ENCODE results near the gene MTMR3. TPM values are rescaled to one million over a fixed set of nuclear protein-coding genes. Genes with fewer than 3 reads are reported as not detected.

Gene MTMR3
- total RNA-seq, 1 experiment from 2014 or later: 12.1 TPM

DNA sequence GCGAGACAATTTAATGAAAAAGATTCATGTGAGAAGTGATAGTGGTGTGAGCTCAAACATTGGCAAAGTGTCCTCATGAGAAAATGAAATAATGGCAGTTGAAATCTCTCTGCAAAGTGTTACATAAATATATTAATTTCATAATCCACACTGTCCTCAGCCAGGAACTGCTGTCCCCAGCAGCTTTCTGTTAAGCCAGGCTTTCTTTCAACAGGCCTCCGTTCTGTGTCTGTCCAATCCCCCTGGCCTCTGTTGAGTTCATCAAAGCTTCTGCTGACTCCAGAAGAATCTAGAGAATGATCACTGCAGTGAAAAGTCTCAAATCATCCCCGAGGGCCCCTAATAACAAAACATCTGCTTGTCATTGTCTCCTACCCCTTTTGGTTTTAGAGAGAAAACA lies 34.9 kb upstream of the MTMR3 start:
- DNase-seq (no peak), ATAC-seq (no peak)
- Histone ChIP-seq H3K79me2 (ENCODE audit: low read length) (no peaks in the 10 kb centered on the region), H3K9me2 (replicated peaks; ENCODE audit: low read length) (no peaks in the 10 kb centered on the region), H3K9ac (ENCODE audit: low read length) (no peak overlapping the region), H3K36me3 (ENCODE audit: low read depth, low read length) (no peaks in the 10 kb centered on the region), H3K4me2 (ENCODE audit: low read length) (no peak overlapping the region), H3F3A (ENCODE audit: low read length, unreplicated experiment) (no peaks in the 10 kb centered on the region), H3K9me3 (ENCODE audit: low read length) (no peaks in the 10 kb centered on the region), H3K4me1 (ENCODE audit: insufficient read depth, low read length) (peaks cover 6% of the 10 kb centered on the region), H3K27ac (ENCODE audit: low read length) (no peak overlapping the region), H4K20me1 (ENCODE audit: low read length) (no peaks in the 10 kb centered on the region), H3K27me3 (ENCODE audit: low read length) (no peaks in the 10 kb centered on the region), H2AFZ (ENCODE audit: low read length) (no peak overlapping the region), H3K4me3 (ENCODE audit: low read length) (no peak overlapping the region)
- no TSS peak for BruUV-seq (replicated peaks)
- intact Hi-C loops (cut with micrococcal nuclease): loop anchor here (10.0 kb wide), 1 partner anchor 147 kb away; no protein-coding TSS in a partner anchor
- TF ChIP-seq CTCF (conservative IDR thresholded peaks at IDR 0.05; ENCODE audit: low read depth, low read length): no peak
- no peak for TF ChIP-seq EZH2phosphoT487 (IDR thresholded peaks at IDR 0.05; ENCODE audit: borderline replicate concordance, low read length)
- TF ChIP-seq EZH2 (IDR thresholded peaks at IDR 0.05; ENCODE audit: low read length, unreplicated experiment): no peak
- CTCF ChIA-PET: no interaction called here
- POLR2A ChIA-PET (ENCODE audit: unreplicated experiment): no interaction called here

- Histone ChIP-seq H3K9me3 (ENCODE audit: low read length) (no peaks in the 10 kb centered on the region), H3K27ac (ENCODE audit: low read length) (no peak overlapping the region), H2AFZ (ENCODE audit: low read length) (no peak overlapping the region), H3K4me2 (ENCODE audit: low read length) (no peak overlapping the region), H4K20me1 (ENCODE audit: low read length) (no peaks in the 10 kb centered on the region), H3K4me3 (ENCODE audit: low read length) (no peak overlapping the region), H3K27me3 (ENCODE audit: low read length) (no peaks in the 10 kb centered on the region), H3K9ac (ENCODE audit: low read length) (no peak overlapping the region), H3K79me2 (ENCODE audit: low read length) (no peaks in the 10 kb centered on the region), H3F3A (ENCODE audit: low read length, unreplicated experiment) (no peaks in the 10 kb centered on the region), H3K4me1 (ENCODE audit: insufficient read depth, low read length) (no peaks in the 10 kb centered on the region), H3K36me3 (ENCODE audit: low read depth, low read length) (no peaks in the 10 kb centered on the region), H3K9me2 (replicated peaks; ENCODE audit: low read length) (no peaks in the 10 kb centered on the region)
- CTCF ChIA-PET: interaction anchor here (0.6 kb wide), 1 partner anchor 216 kb away, joined by 4 read pairs; no protein-coding TSS in a partner anchor
- ATAC-seq (no peak), DNase-seq (no peak)
- intact Hi-C loops (cut with micrococcal nuclease): no loop called here
- POLR2A ChIA-PET (ENCODE audit: unreplicated experiment): no interaction called here
- no peak for TF ChIP-seq EZH2 (IDR thresholded peaks at IDR 0.05; ENCODE audit: low read length, unreplicated experiment)
- no peak for TF ChIP-seq EZH2phosphoT487 (IDR thresholded peaks at IDR 0.05; ENCODE audit: borderline replicate concordance, low read length)
- no peak for TF ChIP-seq CTCF (conservative IDR thresholded peaks at IDR 0.05; ENCODE audit: low read depth, low read length)
- BruUV-seq (replicated peaks): no TSS peak
Observed at GRCh38 chr22:29854432-29854831, 28.5 kb upstream of the MTMR3 start.

DNA sequence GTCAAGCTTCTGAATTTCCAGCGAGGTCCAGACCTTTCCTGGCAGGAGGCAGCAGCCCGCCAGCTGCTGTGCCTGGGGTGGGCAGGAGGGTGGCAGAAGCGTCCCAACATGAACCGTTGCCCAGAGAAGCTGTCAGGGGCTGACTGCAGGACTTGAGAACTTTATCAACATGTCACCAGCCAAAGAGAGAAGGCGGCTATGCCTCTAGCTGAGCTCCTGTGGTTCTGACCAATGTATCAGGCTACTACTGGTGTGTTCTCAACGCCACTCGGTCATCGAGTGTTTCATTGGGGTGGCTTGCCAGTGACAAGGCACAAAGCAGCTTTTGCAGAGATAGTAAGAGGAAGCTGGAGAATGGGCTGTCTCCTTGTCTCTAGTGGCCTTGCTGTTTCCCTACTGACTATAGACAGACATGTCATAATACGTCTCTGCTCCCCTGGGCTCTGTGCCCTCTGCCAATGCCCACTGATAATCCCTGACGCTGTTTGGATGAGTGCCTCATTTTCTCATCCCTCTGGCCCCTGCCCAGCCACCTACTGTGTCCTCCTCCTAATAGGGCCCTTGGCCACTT lies 27.3 kb upstream of the MTMR3 start:
- TF ChIP-seq CTCF (conservative IDR thresholded peaks at IDR 0.05; ENCODE audit: low read depth, low read length) (no peak), EZH2phosphoT487 (IDR thresholded peaks at IDR 0.05; ENCODE audit: borderline replicate concordance, low read length) (no peak), EZH2 (IDR thresholded peaks at IDR 0.05; ENCODE audit: low read length, unreplicated experiment) (no peak)
- H3K27ac ChIP-seq (ENCODE audit: low read length): no peak overlapping the region
- H3K4me1 ChIP-seq (ENCODE audit: insufficient read depth, low read length): no peaks in the 10 kb centered on the region
- H3K79me2 ChIP-seq (ENCODE audit: low read length): no peaks in the 10 kb centered on the region
- no peak overlapping the region for H3K4me2 ChIP-seq (ENCODE audit: low read length)
- H4K20me1 ChIP-seq (ENCODE audit: low read length): no peaks in the 10 kb centered on the region
- H3K9ac ChIP-seq (ENCODE audit: low read length): no peak overlapping the region
- ATAC-seq: no peak
- CTCF ChIA-PET: no interaction called here
- POLR2A ChIA-PET (ENCODE audit: unreplicated experiment): no interaction called here
- no peak overlapping the region for H2AFZ ChIP-seq (ENCODE audit: low read length)
- H3K9me2 ChIP-seq (replicated peaks; ENCODE audit: low read length): no peaks in the 10 kb centered on the region
- intact Hi-C loops (cut with micrococcal nuclease): no loop called here
- H3K4me3 ChIP-seq (ENCODE audit: low read length): no peak overlapping the region
- H3K36me3 ChIP-seq (ENCODE audit: low read depth, low read length): no peaks in the 10 kb centered on the region
- no TSS peak for BruUV-seq (replicated peaks)
- no peaks in the 10 kb centered on the region for H3F3A ChIP-seq (ENCODE audit: low read length, unreplicated experiment)
- no peaks in the 10 kb centered on the region for H3K27me3 ChIP-seq (ENCODE audit: low read length)
- no peak for DNase-seq
- H3K9me3 ChIP-seq (ENCODE audit: low read length): no peaks in the 10 kb centered on the region

All from PC-3 (cell line).